Liver (tissue), 9 donors: ENCODE measurements around the gene TMEM269. TPM values are rescaled to one million over a fixed set of nuclear protein-coding genes. Genes with fewer than 3 reads are reported as not detected.

ENCODE experiments used
- DNase-seq: peaks from one replicate; pipeline ENCODE4 v3.0.0-alpha.2; 2017; ENCODE audit warnings: low spot score
- H3K27ac ChIP-seq, 2 donors: one replicate each; pipeline ENCODE4 v1.7.0; 2013; ENCODE audit warnings: inconsistent platforms in 2 of 2, low read length in 2 of 2, control low read depth in 1 of 2, low read depth in 1 of 2, mild to moderate bottlenecking in 1 of 2
- H3K27me3 ChIP-seq, 4 donors: one replicate each; pipeline versions ENCODE4 v1.6.1 to v1.7.0; 2013; ENCODE audit warnings: low read length in 3 of 4, inconsistent platforms in 1 of 4, mild to moderate bottlenecking in 1 of 4, moderate library complexity in 1 of 4; ENCODE audit not compliant: control insufficient read depth in 4 of 4, insufficient read depth in 4 of 4
- H3K36me3 ChIP-seq, 4 donors: one replicate each; pipeline versions ENCODE4 v1.6.1 to v1.7.0; 2013; ENCODE audit warnings: low read length in 3 of 4, mild to moderate bottlenecking in 3 of 4, low read depth in 1 of 4, moderate library complexity in 1 of 4; ENCODE audit not compliant: control insufficient read depth in 4 of 4, insufficient read depth in 3 of 4
- H3K4me1 ChIP-seq, 4 donors: one replicate each; pipeline versions ENCODE4 v1.6.1 to v1.7.0; 2013; ENCODE audit warnings: low read length in 3 of 4, mild to moderate bottlenecking in 3 of 4, moderate library complexity in 1 of 4; ENCODE audit not compliant: control insufficient read depth in 4 of 4, insufficient read depth in 4 of 4
- H3K4me3 ChIP-seq, 3 donors: one replicate each; pipeline versions ENCODE4 v1.6.1 to v1.7.0; 2013; ENCODE audit warnings: low read length in 3 of 3, control low read depth in 1 of 3, low read depth in 1 of 3, mild to moderate bottlenecking in 1 of 3
- H3K9ac ChIP-seq, 2 donors: one replicate each; pipeline ENCODE4 v1.7.0; 2013; ENCODE audit warnings: low read length in 2 of 2, mild to moderate bottlenecking in 2 of 2, moderate library complexity in 2 of 2, control low read depth in 1 of 2, low read depth in 1 of 2
- H3K9me3 ChIP-seq, 4 donors: one replicate each; pipeline versions ENCODE4 v1.6.1 to v1.7.0; 2013; ENCODE audit warnings: low read length in 3 of 4; ENCODE audit not compliant: control insufficient read depth in 4 of 4
- CTCF ChIP-seq: fragments of 150-350 bp; IDR thresholded peaks from 2 replicates; pipeline ENCODE4 v1.5.1; 2017; ENCODE audit warnings: improper control_type of control experiment, low read depth, low read length; ENCODE audit not compliant: missing input control
- EGR1 ChIP-seq, 2 donors: IDR thresholded peaks; 2 replicates each; pipeline ENCODE4 v1.6.1; 2016 to 2018; ENCODE audit warnings: antibody characterized with exemption in 2 of 2, low read depth in 2 of 2
- FOXA1 ChIP-seq: IDR thresholded peaks from 2 replicates; pipeline ENCODE4 v1.6.1; 2016; ENCODE audit warnings: antibody characterized with exemption
- FOXA2 ChIP-seq: IDR thresholded peaks from 2 replicates; pipeline ENCODE4 v1.6.1; 2016; ENCODE audit warnings: antibody characterized with exemption
- GABPA ChIP-seq, 2 donors: IDR thresholded peaks in 1 of 2; conservative IDR thresholded peaks in 1 of 2; 2 replicates each; pipeline ENCODE4 v1.6.1; 2016; ENCODE audit warnings: antibody characterized with exemption in 2 of 2, mild to moderate bottlenecking in 1 of 2, moderate library complexity in 1 of 2
- HNF4A ChIP-seq, 2 donors: conservative IDR thresholded peaks; 2 replicates each; pipeline ENCODE4 v1.6.1; 2016; ENCODE audit warnings: antibody characterized with exemption in 2 of 2, mild to moderate bottlenecking in 2 of 2
- JUND ChIP-seq, 2 donors: IDR thresholded peaks; 2 replicates each; pipeline ENCODE4 v1.6.1; 2016; ENCODE audit warnings: antibody characterized with exemption in 2 of 2
- MAX ChIP-seq: IDR thresholded peaks from 2 replicates; pipeline ENCODE4 v1.6.1; 2016; ENCODE audit warnings: antibody characterized with exemption
- NR2F2 ChIP-seq: IDR thresholded peaks from 2 replicates; pipeline ENCODE4 v1.6.1; 2016; ENCODE audit warnings: antibody characterized with exemption
- RAD21 ChIP-seq, 2 donors: IDR thresholded peaks; 2 replicates each; pipeline ENCODE4 v1.6.1; 2016; ENCODE audit warnings: antibody characterized with exemption in 2 of 2, mild to moderate bottlenecking in 2 of 2
- REST ChIP-seq: IDR thresholded peaks from 2 replicates; pipeline ENCODE4 v1.6.1; 2016; ENCODE audit warnings: antibody characterized with exemption, mild to moderate bottlenecking
- RXRA ChIP-seq, 2 donors: IDR thresholded peaks; 2 replicates each; pipeline ENCODE4 v1.6.1; 2017 to 2018; ENCODE audit warnings: antibody characterized with exemption in 2 of 2, mild to moderate bottlenecking in 1 of 2
- SP1 ChIP-seq: IDR thresholded peaks from 2 replicates; pipeline ENCODE4 v1.6.1; 2018; ENCODE audit warnings: antibody characterized with exemption, mild to moderate bottlenecking
- TAF1 ChIP-seq: conservative IDR thresholded peaks from 2 replicates; pipeline ENCODE4 v1.6.1; 2016; ENCODE audit warnings: antibody characterized with exemption, mild to moderate bottlenecking
- YY1 ChIP-seq: IDR thresholded peaks from 2 replicates; pipeline ENCODE4 v1.6.1; 2016; ENCODE audit warnings: antibody characterized with exemption, mild to moderate bottlenecking
- ZBTB33 ChIP-seq: IDR thresholded peaks from 2 replicates; pipeline ENCODE4 v1.6.1; 2016; ENCODE audit warnings: antibody characterized with exemption
- WGBS: extraction: QIAGEN DNeasy Blood & Tissue Kit; methylation state at CpG from one replicate; pipeline ENCODE4 v1.1.7; 2013; 5-methylcytosine and 5-hydroxymethylcytosine counted together
- polyA plus RNA-seq, 2 donors: library from polyadenylated mRNA; stranded (reverse) in 1 of 2; unstranded in 1 of 2; fragments of 200-250 nt in 1 of 2; fragments of >200 nt in 1 of 2; fragmentation: Nextera tagmentation in 1 of 2; extraction: Ambion mirVana in 1 of 2; gene quantifications; one replicate each; pipeline versions ENCODE4 v1.2.1 to v1.2.3, GENCODE V29; 2013 to 2015
- total RNA-seq, 2 donors: library from RNA; depleted of rRNA; stranded (reverse); fragments of >200 nt; gene quantifications; one replicate each; pipeline ENCODE4 v1.2.3, GENCODE V29; 2014
- donor health status: healthy.
- donor health status: healthy.
- donor health status: healthy.
- donor health status: healthy.
- donor health status: healthy.

Gene TMEM269
- total and polyA plus RNA-seq, 4 donors = 0.05 to 0.08 TPM; not detected in 2

GRCh38 chr1:42741706-42742105, 43.1 kb upstream of the TMEM269 start:
- TF ChIP-seq REST (no peak), YY1 (no peak), NR2F2 (no peak), FOXA1 (no peak), JUND (IDR thresholded peaks at IDR 0.05) (no peak)
- H3K9ac ChIP-seq = no peak overlapping the region
- no peaks in the 10 kb centered on the region for H3K27me3 ChIP-seq
- DNase-seq = no peak
- no peak overlapping the region for H3K27ac ChIP-seq
- H3K36me3 ChIP-seq = peaks cover 1 to 13% (median 6%) of the 10 kb centered on the region in 4 donors
- WGBS = 94% methylated on average over 4 of the region's 4 CpGs
- H3K9me3 ChIP-seq = no peaks in the 10 kb centered on the region
- peaks cover 2 to 7% (median 5%) of the 10 kb centered on the region in 4 donors for H3K4me1 ChIP-seq
- H3K4me3 ChIP-seq = no peak overlapping the region

- Histone ChIP-seq H3K27ac (no peak overlapping the region), H3K4me3 (no peak overlapping the region), H3K36me3 (peaks cover 1 to 16% (median 7%) of the 10 kb centered on the region in 4 donors), H3K27me3 (no peaks in the 10 kb centered on the region), H3K9ac (no peak overlapping the region), H3K4me1 (peaks cover 2 to 7% (median 5%) of the 10 kb centered on the region in 4 donors), H3K9me3 (no peaks in the 10 kb centered on the region)
- no peak for TF ChIP-seq JUND (IDR thresholded peaks at IDR 0.05)
- TF ChIP-seq MAX = no peak
- TF ChIP-seq ZBTB33 = no peak
- no peak for TF ChIP-seq FOXA2
- no peak for TF ChIP-seq REST
- no peak for TF ChIP-seq YY1
- no peak for TF ChIP-seq SP1
- no peak for TF ChIP-seq NR2F2
- TF ChIP-seq HNF4A (conservative IDR thresholded peaks at IDR 0.05) = no peak
- no peak for TF ChIP-seq FOXA1
- TF ChIP-seq RXRA (IDR thresholded peaks at IDR 0.05) = no peak
- no peak for TF ChIP-seq CTCF
- no peak for TF ChIP-seq EGR1 (IDR thresholded peaks at IDR 0.05; ENCODE audit: low read depth in 2 of 2)
- TF ChIP-seq GABPA (IDR thresholded peaks at IDR 0.05 in 1 of 2, conservative IDR thresholded peaks at IDR 0.05 in 1 of 2) = no peak
- no peak for TF ChIP-seq TAF1
- TF ChIP-seq RAD21 (IDR thresholded peaks at IDR 0.05) = no peak
- WGBS = 96% methylated on average over 8 of the region's 8 CpGs
- no peak for DNase-seq
Observed at GRCh38 chr1:42742141-42742540, 42.6 kb upstream of the TMEM269 start.
